ENCODE measurements around the gene PPARGC1A. TPM values are rescaled to one million over a fixed set of nuclear protein-coding genes. Genes with fewer than 3 reads are reported as not detected.

Gene PPARGC1A
- total and polyA plus RNA-seq, 2 of the 13 experiments (the other 11 are each of a cell fraction or from before 2014, with no cell fraction given), result 20.7 to 37.3 TPM

- H3K4me3 ChIP-seq (replicated peaks in 1 of 3; ENCODE audit: insufficient read depth in 1 of 3, low read depth in 2 of 3, low read length in 3 of 3), result no peak overlapping the region
- intact Hi-C loops (cut with micrococcal nuclease; ENCODE audit: unreplicated experiment), result no loop called here
Observed at GRCh38 chr4:23934223-23934622, 44.4 kb upstream of the PPARGC1A start.

More at GRCh38 chr4:23934223-23934622, 44.4 kb upstream of the PPARGC1A start:
- H3K27ac ChIP-seq (ENCODE audit: extremely low read length, insufficient read depth, low read length), result no peak overlapping the region
- ChIA-PET CTCF (ENCODE audit: low intra/inter-chr PET ratio, low total read pairs) (no interaction called here), POLR2A (no interaction called here)
- DNase-seq (ENCODE audit: low spot score) (no peak), FAIRE-seq (no peak), ATAC-seq (no peak)
- H3K36me3 ChIP-seq (replicated peaks in 1 of 2; ENCODE audit: control insufficient read depth in 1 of 2, insufficient read depth in 2 of 2, low read length in 2 of 2), result no peaks in the 10 kb centered on the region
- H3K79me2 ChIP-seq (ENCODE audit: insufficient read depth, low read length), result no peaks in the 10 kb centered on the region
- peaks cover 15% of the 10 kb centered on the region for H3K9me3 ChIP-seq (ENCODE audit: low read length)
- H3K4me2 ChIP-seq (ENCODE audit: low read depth, low read length), result no peak overlapping the region
- TF ChIP-seq, protein P1, sequence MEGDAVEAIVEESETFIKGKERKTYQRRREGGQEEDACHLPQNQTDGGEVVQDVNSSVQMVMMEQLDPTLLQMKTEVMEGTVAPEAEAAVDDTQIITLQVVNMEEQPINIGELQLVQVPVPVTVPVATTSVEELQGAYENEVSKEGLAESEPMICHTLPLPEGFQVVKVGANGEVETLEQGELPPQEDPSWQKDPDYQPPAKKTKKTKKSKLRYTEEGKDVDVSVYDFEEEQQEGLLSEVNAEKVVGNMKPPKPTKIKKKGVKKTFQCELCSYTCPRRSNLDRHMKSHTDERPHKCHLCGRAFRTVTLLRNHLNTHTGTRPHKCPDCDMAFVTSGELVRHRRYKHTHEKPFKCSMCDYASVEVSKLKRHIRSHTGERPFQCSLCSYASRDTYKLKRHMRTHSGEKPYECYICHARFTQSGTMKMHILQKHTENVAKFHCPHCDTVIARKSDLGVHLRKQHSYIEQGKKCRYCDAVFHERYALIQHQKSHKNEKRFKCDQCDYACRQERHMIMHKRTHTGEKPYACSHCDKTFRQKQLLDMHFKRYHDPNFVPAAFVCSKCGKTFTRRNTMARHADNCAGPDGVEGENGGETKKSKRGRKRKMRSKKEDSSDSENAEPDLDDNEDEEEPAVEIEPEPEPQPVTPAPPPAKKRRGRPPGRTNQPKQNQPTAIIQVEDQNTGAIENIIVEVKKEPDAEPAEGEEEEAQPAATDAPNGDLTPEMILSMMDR (CRISPR knock-in tag; IDR thresholded peaks at IDR 0.05), result peak; percentile 36
- no peak for TF ChIP-seq TBX3 (IDR thresholded peaks at IDR 0.05; ENCODE audit: borderline replicate concordance)
- TF ChIP-seq ZFAT (CRISPR knock-in tag; conservative IDR thresholded peaks at IDR 0.05), result no peak
- TF ChIP-seq RARA (CRISPR knock-in tag; IDR thresholded peaks at IDR 0.05), result no peak
- no peak for TF ChIP-seq ESRRA (CRISPR knock-in tag; IDR thresholded peaks at IDR 0.05; ENCODE audit: low read depth)
- TF ChIP-seq ZGPAT (CRISPR knock-in tag; IDR thresholded peaks at IDR 0.05), result no peak
- peak; percentile 28 for TF ChIP-seq STAG1 (CRISPR knock-in tag; IDR thresholded peaks at IDR 0.05)
- TF ChIP-seq KMT2B (CRISPR knock-in tag; IDR thresholded peaks at IDR 0.05), result no peak
- no peak for TF ChIP-seq ZFP36 (IDR thresholded peaks at IDR 0.05; ENCODE audit: borderline replicate concordance, low read depth, low read length, partially characterized antibody)
- no peak for TF ChIP-seq PAX8 (CRISPR knock-in tag; IDR thresholded peaks at IDR 0.05; ENCODE audit: borderline replicate concordance)
- TF ChIP-seq PATZ1 (CRISPR knock-in tag; IDR thresholded peaks at IDR 0.05), result no peak
- no peak for TF ChIP-seq ZNF335 (CRISPR knock-in tag; IDR thresholded peaks at IDR 0.05)
- H3K27me3 ChIP-seq (ENCODE audit: control insufficient read depth in 1 of 2, insufficient read depth in 2 of 2, low read length in 2 of 2), result no peaks in the 10 kb centered on the region
- no peaks in the 10 kb centered on the region for H4K20me1 ChIP-seq (ENCODE audit: insufficient read depth, low read length)
- no peak overlapping the region for H2AFZ ChIP-seq (ENCODE audit: low read length)
- BruUV-seq (replicated peaks), result no TSS peak
- H3K4me1 ChIP-seq (ENCODE audit: insufficient read depth, low read length), result peaks cover 20% of the 10 kb centered on the region
- in situ Hi-C loops (cut with HindIII; ENCODE audit: extremely low pct_ligation_motif_present, low pct_unique_long_range_greater_than_20kb), result no loop called here
- no peak overlapping the region for H3K9ac ChIP-seq (ENCODE audit: insufficient read depth, low read depth, low read length)
- 83% methylated on average over 2 of the region's 4 CpGs for WGBS (ENCODE audit: low lambda C conversion rate)

Measured in HepG2 (cell line).